Measurements from ENCODE around the gene SLC37A2.

SLC37A2 gene

GRCh38 chr11:125071846-125072217 is 8.7 kb downstream of the SLC37A2 start:
- no peak for DNase-seq

GRCh38 chr11:125072218-125072960 is 9.3 kb downstream of the SLC37A2 start:
- DNase-seq = no peak

- DNase-seq = no peak
Observed at GRCh38 chr11:125072961-125073590, 10.0 kb downstream of the SLC37A2 start.

GRCh38 chr11:125073616-125074483 is 10.7 kb downstream of the SLC37A2 start:
- DNase-seq = no peak

GRCh38 chr11:125074511-125075241 is 11.6 kb downstream of the SLC37A2 start:
- no peak for DNase-seq

GRCh38 chr11:125075242-125075625 is 12.1 kb downstream of the SLC37A2 start:
- no peak for DNase-seq

GRCh38 chr11:125075900-125076317 is 12.8 kb downstream of the SLC37A2 start:
- no peak for DNase-seq

GRCh38 chr11:125076378-125076945 is 13.4 kb downstream of the SLC37A2 start:
- no peak for DNase-seq

- no peak for DNase-seq
Observed at GRCh38 chr11:125078016-125078415, 14.9 kb downstream of the SLC37A2 start.

- no peak for DNase-seq
Observed at GRCh38 chr11:125078516-125079140, 15.5 kb downstream of the SLC37A2 start.

- no peak for DNase-seq
Observed at GRCh38 chr11:125079151-125079877, 16.2 kb downstream of the SLC37A2 start.

GRCh38 chr11:125079878-125080530 is 16.9 kb downstream of the SLC37A2 start:
- no peak for DNase-seq

GRCh38 chr11:125080531-125080911 is 17.4 kb downstream of the SLC37A2 start:
- no peak for DNase-seq

GRCh38 chr11:125081098-125081798 is 18.1 kb downstream of the SLC37A2 start:
- no peak for DNase-seq

GRCh38 chr11:125082040-125082439 is 18.9 kb downstream of the SLC37A2 start:
- no peak for DNase-seq

GRCh38 chr11:125082611-125083311 is 19.7 kb downstream of the SLC37A2 start:
- DNase-seq = no peak

GRCh38 chr11:125083312-125084056 is 20.4 kb downstream of the SLC37A2 start:
- DNase-seq = no peak

GRCh38 chr11:125084057-125084416 is 20.9 kb downstream of the SLC37A2 start:
- no peak for DNase-seq

GRCh38 chr11:125084761-125085231 is 21.7 kb downstream of the SLC37A2 start:
- DNase-seq = no peak

Measured in NCI-H1417 (cell line).